LNCaP clone FGC (cell line): Measurements from ENCODE around the gene TEX264.

Experiments
- DNase-seq: peaks from one replicate; pipeline ENCODE4 v3.0.0-alpha.2; 2011; ENCODE audit warnings: low read depth
- H3K4me3 ChIP-seq: 2 replicates; pipeline ENCODE4 v1.5.1; 2011; ENCODE audit warnings: mild to moderate bottlenecking, low read depth, low read length, control low read depth
- TF ChIP-seq, protein P1 (sequence below): IDR thresholded peaks from 2 replicates; pipeline ENCODE4 v1.5.1; 2012; ENCODE audit warnings: mild to moderate bottlenecking; ENCODE audit not compliant: control insufficient read depth, insufficient read depth; ENCODE audit errors: extremely low read depth

Gene TEX264

DNA sequence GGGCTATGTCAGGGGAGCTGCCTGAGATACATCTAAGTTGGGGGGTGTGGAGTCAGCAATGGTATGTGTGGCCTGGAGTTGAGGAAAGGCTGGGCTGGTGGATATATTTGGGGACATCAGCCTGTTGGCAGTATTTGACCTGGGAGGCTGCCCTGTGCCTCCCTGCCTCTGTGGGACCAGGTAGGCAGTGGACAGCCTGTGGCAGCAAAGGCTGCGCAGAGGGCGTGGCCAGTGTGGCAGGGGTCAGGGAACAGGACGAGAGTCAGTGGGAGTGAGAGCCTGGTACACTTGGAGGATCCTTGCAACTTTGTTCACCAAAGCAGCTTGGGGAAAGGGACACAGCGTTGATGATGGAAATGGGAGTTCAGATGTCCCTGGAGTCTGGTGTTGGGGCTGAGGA, 15.0 kb downstream of the TEX264 start:
- TF ChIP-seq, protein P1, sequence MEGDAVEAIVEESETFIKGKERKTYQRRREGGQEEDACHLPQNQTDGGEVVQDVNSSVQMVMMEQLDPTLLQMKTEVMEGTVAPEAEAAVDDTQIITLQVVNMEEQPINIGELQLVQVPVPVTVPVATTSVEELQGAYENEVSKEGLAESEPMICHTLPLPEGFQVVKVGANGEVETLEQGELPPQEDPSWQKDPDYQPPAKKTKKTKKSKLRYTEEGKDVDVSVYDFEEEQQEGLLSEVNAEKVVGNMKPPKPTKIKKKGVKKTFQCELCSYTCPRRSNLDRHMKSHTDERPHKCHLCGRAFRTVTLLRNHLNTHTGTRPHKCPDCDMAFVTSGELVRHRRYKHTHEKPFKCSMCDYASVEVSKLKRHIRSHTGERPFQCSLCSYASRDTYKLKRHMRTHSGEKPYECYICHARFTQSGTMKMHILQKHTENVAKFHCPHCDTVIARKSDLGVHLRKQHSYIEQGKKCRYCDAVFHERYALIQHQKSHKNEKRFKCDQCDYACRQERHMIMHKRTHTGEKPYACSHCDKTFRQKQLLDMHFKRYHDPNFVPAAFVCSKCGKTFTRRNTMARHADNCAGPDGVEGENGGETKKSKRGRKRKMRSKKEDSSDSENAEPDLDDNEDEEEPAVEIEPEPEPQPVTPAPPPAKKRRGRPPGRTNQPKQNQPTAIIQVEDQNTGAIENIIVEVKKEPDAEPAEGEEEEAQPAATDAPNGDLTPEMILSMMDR, result no peak
- H3K4me3 ChIP-seq, result no peak overlapping the region
- DNase-seq, result no peak

DNA sequence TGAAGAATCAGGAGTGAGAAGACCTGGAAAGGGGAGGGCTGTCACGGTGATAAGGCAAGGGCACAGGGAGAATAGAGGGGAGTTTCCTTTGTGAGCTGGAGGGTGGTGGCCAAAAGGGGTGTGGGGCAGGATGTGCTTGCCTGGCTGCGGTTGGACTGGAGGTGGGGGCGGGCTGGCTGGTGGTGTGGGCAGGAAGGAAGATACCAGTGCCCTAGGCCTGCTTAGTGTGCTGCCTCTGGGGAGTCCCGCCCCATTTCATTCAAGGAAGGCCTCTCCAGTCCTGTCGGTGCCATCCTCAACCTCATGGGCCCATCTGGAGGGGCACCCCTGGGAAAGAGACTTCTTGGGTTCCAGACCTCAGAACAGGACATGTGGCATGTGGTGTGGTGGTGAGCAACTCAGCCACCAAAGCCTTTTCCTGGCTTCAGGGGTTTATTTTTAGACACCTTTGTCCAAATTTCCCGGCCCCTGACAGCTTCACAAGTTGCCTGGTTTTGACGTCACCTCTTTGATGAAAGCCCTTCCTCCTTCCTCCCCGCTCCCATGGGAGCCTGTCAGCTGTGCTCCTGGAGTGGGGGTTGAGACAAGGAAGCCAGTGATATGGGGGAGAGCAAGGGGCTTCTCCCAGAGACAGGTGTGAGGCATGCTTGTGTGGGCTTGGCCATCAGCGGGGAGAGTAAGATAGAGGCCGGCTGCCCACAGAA, 15.6 kb downstream of the TEX264 start:
- H3K4me3 ChIP-seq, result no peak overlapping the region
- DNase-seq, result no peak

DNA sequence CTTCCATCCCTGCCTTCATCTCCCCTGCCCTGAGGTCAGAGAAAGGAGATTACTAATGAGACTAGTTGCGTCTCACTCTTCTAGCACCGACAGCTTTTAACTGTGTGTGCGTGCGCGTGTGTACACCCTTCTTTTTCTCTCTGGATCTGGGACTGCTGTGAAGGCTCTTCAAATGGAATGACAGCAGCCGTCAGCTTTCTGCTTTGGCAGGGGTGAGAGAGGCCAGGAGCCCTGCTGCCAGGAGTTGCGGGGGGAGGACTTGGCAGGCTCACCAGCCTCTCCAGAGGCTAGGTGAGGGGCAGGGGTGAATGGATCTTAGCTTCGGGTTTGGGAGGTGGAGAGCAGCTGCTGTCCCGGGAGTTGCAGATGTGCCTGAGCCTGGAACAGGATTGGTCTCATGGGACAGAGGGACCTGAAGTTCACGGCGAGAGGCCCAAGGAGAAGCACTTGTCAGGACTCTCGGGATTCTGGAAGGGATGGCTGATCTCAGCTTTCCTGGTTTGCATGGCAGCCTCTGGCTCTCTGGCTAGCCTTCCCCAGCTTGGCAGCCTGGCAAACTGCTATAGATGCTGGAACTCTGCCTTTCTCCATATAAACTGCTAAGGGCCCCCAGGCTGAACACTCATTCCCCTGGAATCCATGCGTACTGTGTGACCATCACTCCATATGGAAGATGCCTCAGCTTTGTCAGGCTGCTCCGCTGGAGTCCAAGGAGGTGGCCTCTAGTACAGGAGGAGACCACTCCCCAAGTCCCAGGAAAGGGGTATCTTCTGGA, 16.6 kb downstream of the TEX264 start:
- H3K4me3 ChIP-seq, result no peak overlapping the region
- TF ChIP-seq, protein P1, result no peak
- no peak for DNase-seq

More for the DNA sequence above, 15.6 kb downstream of the TEX264 start:
- TF ChIP-seq, protein P1, result no peak

DNA sequence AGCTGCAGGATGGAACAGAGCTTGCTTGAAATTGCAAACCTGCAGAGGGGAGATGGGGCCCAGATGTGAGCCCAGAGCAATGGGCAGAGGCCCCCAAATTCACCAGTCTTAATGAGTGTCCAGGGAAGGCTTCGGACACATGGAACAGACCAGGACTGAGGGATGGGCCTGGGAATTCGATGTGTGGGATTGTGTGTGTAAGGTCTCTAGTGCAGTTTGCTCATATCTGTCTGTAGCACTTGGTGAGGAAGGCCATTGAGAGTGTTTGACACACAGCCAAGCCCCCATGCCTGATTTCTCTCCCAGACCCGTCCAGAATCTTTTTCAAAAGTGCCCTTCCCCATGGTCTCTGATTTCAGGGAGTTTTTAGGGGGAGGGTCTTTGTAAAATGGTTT, 17.2 kb downstream of the TEX264 start:
- DNase-seq, result no peak
- no peak overlapping the region for H3K4me3 ChIP-seq
- TF ChIP-seq, protein P1, result no peak

DNA sequence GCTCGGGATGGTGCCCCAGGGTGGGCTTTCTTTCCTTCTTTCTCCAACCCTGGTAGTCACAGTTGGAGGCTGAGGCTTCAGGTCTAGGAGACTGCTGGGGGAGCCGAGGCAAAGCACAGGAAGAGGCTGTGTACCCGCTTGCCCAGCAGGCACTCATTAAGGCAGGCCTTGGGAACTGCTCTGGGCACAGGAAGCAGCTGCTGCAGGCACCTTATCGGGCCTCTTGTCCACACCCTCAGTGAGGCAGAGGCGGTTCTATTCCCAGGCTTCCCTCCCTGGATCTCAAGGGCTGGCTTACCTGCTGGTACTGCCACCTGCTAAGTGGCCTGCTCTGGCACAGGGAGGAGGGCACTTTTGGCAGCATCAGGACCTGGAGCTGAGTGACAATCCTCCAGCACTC, 20.0 kb downstream of the TEX264 start:
- TF ChIP-seq, protein P1, result no peak
- no peak for DNase-seq
- no peak overlapping the region for H3K4me3 ChIP-seq

DNA sequence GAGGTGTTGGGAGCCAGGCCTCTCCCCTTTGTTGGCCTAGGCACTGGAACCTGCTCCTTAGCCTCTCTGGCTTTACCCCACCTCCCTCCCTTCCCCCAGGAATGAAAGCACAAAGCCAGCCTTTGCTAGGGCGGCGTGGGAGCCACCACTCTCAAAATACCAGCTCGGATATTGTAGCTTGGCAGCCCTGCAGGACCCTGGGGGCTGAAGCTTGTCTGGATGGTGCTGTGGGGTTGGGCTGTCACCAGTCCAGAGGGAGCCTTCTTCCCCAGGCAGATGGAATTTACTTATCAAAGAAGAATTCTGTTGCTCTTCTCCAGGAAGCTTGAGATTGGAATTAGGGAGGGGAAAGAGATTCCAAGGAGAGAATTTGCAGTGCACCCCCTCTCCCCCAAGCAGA, 20.9 kb downstream of the TEX264 start:
- no peak overlapping the region for H3K4me3 ChIP-seq
- TF ChIP-seq, protein P1, result no peak

More for the DNA sequence above, 20.9 kb downstream of the TEX264 start:
- DNase-seq, result no peak
